ENCODE data around the gene SHB. TPM values are rescaled to one million over a fixed set of nuclear protein-coding genes. Genes with fewer than 3 reads are reported as not detected.

The SHB gene
- total and polyA plus RNA-seq, 2 of the 13 experiments (the other 11 are each of a cell fraction or from before 2014, with no cell fraction given) = 19.4 to 20.7 TPM

DNA sequence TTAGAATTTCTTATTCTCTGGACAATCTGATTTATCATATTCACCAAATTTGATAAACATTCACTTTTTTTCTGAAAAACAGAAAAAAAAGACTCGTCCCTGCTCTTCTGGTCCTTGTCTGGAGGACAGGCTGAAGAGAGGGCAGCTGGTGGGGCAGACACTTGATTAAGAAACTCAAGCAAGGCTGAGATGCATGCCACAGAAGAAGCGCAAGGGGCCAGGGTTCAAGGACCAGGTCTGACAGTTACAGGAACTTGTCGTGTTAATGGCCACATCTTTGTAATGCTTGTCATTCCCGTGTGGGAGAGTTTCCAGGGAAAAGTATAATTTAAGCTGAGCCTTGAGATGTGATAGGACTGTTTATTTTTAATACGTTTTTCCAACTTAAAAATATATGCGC, 40.6 kb upstream of the SHB start:
- intact Hi-C loops (cut with micrococcal nuclease; ENCODE audit: unreplicated experiment) (no loop called here), in situ Hi-C loops (cut with HindIII; ENCODE audit: extremely low pct_ligation_motif_present, low pct_unique_long_range_greater_than_20kb) (no loop called here)
- TF ChIP-seq, protein P1, sequence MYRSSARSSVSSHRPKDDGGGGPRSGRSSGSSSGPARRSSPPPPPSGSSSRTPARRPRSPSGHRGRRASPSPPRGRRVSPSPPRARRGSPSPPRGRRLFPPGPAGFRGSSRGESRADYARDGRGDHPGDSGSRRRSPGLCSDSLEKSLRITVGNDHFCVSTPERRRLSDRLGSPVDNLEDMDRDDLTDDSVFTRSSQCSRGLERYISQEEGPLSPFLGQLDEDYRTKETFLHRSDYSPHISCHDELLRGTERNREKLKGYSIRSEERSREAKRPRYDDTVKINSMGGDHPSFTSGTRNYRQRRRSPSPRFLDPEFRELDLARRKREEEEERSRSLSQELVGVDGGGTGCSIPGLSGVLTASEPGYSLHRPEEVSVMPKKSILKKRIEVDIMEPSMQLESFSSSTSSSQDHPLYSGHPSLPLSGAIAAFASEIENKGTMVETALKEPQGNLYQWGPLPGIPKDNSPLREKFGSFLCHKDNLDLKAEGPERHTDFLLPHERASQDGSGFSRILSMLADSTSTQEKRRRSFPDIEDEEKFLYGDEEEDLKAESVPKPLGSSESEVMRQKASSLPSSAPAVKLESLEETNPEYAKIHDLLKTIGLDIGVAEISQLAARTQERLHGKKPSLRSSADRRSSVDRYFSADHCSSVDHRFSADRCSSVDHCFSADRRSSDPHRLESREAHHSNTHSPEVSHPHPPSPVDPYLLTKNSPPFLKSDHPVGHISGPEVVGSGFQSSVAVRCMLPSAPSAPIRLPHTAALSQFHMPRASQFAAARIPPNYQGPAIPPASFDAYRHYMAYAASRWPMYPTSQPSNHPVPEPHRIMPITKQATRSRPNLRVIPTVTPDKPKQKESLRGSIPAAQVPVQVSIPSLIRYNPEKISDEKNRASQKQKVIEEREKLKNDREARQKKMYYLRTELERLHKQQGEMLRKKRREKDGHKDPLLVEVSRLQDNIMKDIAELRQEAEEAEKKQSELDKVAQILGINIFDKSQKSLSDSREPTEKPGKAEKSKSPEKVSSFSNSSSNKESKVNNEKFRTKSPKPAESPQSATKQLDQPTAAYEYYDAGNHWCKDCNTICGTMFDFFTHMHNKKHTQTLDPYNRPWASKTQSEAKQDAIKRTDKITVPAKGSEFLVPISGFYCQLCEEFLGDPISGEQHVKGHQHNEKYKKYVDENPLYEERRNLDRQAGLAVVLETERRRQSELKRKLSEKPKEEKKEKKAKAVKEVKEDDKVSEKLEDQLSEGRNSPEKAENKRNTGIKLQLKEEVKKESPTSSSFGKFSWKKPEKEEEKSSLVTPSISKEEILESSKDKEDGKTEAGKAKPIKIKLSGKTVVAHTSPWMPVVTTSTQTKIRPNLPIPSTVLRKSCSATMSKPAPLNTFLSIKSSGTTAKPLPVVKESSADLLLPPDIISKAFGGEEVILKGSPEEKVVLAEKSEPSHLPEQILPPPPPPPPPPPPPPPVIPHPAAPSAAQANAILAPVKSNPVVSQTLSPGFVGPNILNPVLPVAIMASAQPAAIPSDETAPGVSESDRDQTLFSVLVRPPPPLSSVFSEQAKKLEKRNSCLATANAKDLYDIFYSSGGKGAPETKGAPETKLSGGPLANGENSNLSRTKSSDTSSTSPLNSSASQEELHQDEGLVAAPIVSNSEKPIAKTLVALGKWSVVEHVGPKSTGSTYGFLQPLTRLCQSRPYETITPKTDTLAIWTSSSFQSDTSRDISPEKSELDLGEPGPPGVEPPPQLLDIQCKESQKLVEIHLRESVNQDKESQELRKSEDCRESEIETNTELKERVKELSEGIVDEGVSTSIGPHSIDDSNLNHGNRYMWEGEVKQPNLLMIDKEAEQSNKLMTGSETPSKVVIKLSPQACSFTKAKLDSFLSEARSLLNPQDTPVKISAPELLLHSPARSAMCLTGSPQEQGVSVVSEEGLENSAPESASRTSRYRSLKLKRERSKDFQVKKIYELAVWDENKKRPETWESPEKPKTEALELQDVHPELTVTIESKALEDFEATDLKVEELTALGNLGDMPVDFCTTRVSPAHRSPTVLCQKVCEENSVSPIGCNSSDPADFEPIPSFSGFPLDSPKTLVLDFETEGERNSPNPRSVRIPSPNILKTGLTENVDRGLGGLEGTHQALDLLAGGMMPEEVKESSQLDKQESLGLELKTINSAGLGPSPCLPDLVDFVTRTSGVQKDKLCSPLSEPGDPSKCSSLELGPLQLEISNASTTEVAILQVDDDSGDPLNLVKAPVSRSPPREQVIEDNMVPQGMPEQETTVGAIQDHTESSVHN (CRISPR knock-in tag; IDR thresholded peaks at IDR 0.05) = no peak
- TF ChIP-seq, protein P2, sequence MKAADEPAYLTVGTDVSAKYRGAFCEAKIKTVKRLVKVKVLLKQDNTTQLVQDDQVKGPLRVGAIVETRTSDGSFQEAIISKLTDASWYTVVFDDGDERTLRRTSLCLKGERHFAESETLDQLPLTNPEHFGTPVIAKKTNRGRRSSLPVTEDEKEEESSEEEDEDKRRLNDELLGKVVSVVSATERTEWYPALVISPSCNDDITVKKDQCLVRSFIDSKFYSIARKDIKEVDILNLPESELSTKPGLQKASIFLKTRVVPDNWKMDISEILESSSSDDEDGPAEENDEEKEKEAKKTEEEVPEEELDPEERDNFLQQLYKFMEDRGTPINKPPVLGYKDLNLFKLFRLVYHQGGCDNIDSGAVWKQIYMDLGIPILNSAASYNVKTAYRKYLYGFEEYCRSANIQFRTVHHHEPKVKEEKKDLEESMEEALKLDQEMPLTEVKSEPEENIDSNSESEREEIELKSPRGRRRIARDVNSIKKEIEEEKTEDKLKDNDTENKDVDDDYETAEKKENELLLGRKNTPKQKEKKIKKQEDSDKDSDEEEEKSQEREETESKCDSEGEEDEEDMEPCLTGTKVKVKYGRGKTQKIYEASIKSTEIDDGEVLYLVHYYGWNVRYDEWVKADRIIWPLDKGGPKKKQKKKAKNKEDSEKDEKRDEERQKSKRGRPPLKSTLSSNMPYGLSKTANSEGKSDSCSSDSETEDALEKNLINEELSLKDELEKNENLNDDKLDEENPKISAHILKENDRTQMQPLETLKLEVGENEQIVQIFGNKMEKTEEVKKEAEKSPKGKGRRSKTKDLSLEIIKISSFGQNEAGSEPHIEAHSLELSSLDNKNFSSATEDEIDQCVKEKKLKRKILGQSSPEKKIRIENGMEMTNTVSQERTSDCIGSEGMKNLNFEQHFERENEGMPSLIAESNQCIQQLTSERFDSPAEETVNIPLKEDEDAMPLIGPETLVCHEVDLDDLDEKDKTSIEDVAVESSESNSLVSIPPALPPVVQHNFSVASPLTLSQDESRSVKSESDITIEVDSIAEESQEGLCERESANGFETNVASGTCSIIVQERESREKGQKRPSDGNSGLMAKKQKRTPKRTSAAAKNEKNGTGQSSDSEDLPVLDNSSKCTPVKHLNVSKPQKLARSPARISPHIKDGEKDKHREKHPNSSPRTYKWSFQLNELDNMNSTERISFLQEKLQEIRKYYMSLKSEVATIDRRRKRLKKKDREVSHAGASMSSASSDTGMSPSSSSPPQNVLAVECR (CRISPR knock-in tag; IDR thresholded peaks at IDR 0.05; ENCODE audit: borderline replicate concordance) = no peak
- no peak for TF ChIP-seq TGIF2 (CRISPR knock-in tag; IDR thresholded peaks at IDR 0.05)
- no peak for TF ChIP-seq NFE2 (CRISPR knock-in tag; IDR thresholded peaks at IDR 0.05)
- TF ChIP-seq HMG20A (CRISPR knock-in tag; IDR thresholded peaks at IDR 0.05; ENCODE audit: borderline replicate concordance) = no peak
- TF ChIP-seq FOSL2 (CRISPR knock-in tag; IDR thresholded peaks at IDR 0.05) = no peak
- no peak for TF ChIP-seq MEF2D (CRISPR knock-in tag; IDR thresholded peaks at IDR 0.05)
- TF ChIP-seq ZSCAN25 (CRISPR knock-in tag; IDR thresholded peaks at IDR 0.05) = no peak
- TF ChIP-seq, protein P3, sequence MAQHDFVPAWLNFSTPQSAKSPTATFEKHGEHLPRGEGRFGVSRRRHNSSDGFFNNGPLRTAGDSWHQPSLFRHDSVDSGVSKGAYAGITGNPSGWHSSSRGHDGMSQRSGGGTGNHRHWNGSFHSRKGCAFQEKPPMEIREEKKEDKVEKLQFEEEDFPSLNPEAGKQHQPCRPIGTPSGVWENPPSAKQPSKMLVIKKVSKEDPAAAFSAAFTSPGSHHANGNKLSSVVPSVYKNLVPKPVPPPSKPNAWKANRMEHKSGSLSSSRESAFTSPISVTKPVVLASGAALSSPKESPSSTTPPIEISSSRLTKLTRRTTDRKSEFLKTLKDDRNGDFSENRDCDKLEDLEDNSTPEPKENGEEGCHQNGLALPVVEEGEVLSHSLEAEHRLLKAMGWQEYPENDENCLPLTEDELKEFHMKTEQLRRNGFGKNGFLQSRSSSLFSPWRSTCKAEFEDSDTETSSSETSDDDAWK (CRISPR knock-in tag; IDR thresholded peaks at IDR 0.05) = no peak
- no peak for TF ChIP-seq FOXP1 (IDR thresholded peaks at IDR 0.05)
- TF ChIP-seq FOXP1 (CRISPR knock-in tag; IDR thresholded peaks at IDR 0.05) = no peak
- no peak for TF ChIP-seq ZFAT (CRISPR knock-in tag; conservative IDR thresholded peaks at IDR 0.05)

More for the DNA sequence above, 40.6 kb upstream of the SHB start:
- ATAC-seq (no peak), DNase-seq (ENCODE audit: low spot score) (no peak), FAIRE-seq (no peak)
- no peaks in the 10 kb centered on the region for H3K9me3 ChIP-seq (ENCODE audit: low read length)
- WGBS (ENCODE audit: low lambda C conversion rate) = 17% methylated on average over 6 of the region's 6 CpGs
- H3K36me3 ChIP-seq (replicated peaks in 1 of 2; ENCODE audit: control insufficient read depth in 1 of 2, insufficient read depth in 2 of 2, low read length in 2 of 2) = no peaks in the 10 kb centered on the region
- H3K27me3 ChIP-seq (ENCODE audit: control insufficient read depth in 1 of 2, insufficient read depth in 2 of 2, low read length in 2 of 2) = peaks cover 0 to 15% of the 10 kb centered on the region in 2 experiments; a peak in 2 of 5 replicates
- POLR2A ChIA-PET = no interaction called here
- H3K4me2 ChIP-seq (ENCODE audit: low read depth, low read length) = no peak overlapping the region
- BruUV-seq (replicated peaks) = no TSS peak
- H4K20me1 ChIP-seq (ENCODE audit: insufficient read depth, low read length) = no peaks in the 10 kb centered on the region
- H3K4me3 ChIP-seq (replicated peaks in 1 of 3; ENCODE audit: insufficient read depth in 1 of 3, low read depth in 2 of 3, low read length in 3 of 3) = no peak overlapping the region
- H3K4me1 ChIP-seq (ENCODE audit: insufficient read depth, low read length) = no peaks in the 10 kb centered on the region
- H3K9ac ChIP-seq (ENCODE audit: insufficient read depth, low read depth, low read length) = no peak overlapping the region
- CTCF ChIA-PET (ENCODE audit: low intra/inter-chr PET ratio, low total read pairs) = no interaction called here
- no peak overlapping the region for H3K27ac ChIP-seq (ENCODE audit: extremely low read length, insufficient read depth, low read length)
- H3K79me2 ChIP-seq (ENCODE audit: insufficient read depth, low read length) = no peaks in the 10 kb centered on the region
- no peak overlapping the region for H2AFZ ChIP-seq (ENCODE audit: low read length)

Measured in HepG2 (cell line).